GM21825 (cell line): ENCODE data around the gene MAPK8IP1.

Experiments
- ATAC-seq: cut with Tn5 transposase; IDR thresholded peaks from one replicate; pipeline ENCODE4 v1.9.1; 2021; ENCODE audit warnings: mild to moderate bottlenecking, moderate library complexity; ENCODE audit not compliant: unreplicated experiment

The MAPK8IP1 gene

GRCh38 chr11:45936511-45937054, 51.1 kb downstream of the MAPK8IP1 start:
- no peak for ATAC-seq

- ATAC-seq, result no peak
These were observed 52.5 kb downstream of the MAPK8IP1 start for GRCh38 chr11:45937916-45938315.

GRCh38 chr11:45939836-45940235, 54.4 kb downstream of the MAPK8IP1 start:
- ATAC-seq, result no peak

GRCh38 chr11:45941285-45941684, 55.8 kb downstream of the MAPK8IP1 start:
- no peak for ATAC-seq

GRCh38 chr11:45942381-45942780, 56.9 kb downstream of the MAPK8IP1 start:
- no peak for ATAC-seq

- no peak for ATAC-seq
These were observed 60.0 kb downstream of the MAPK8IP1 start for GRCh38 chr11:45945397-45945999.

- ATAC-seq, result no peak
These were observed 62.4 kb downstream of the MAPK8IP1 start for GRCh38 chr11:45947885-45948284.

GRCh38 chr11:45948356-45948755, 62.9 kb downstream of the MAPK8IP1 start:
- ATAC-seq, result no peak

GRCh38 chr11:45949992-45950407, 64.5 kb downstream of the MAPK8IP1 start:
- ATAC-seq, result no peak
